Neuronal stem cell (in vitro differentiated cells): ENCODE results near the gene SH3PXD2A.

Experiments
- DNase-seq: peaks from one replicate; pipeline ENCODE4 v3.0.0-alpha.2; 2013; ENCODE audit warnings: low spot score
- H2AFZ ChIP-seq: one replicate; pipeline ENCODE4 v1.6.1; 2013; ENCODE audit warnings: mild to moderate bottlenecking, low read length, inconsistent platforms
- H2AK5ac ChIP-seq: 2 replicates; pipeline ENCODE4 v1.6.1; 2013; ENCODE audit warnings: low read depth, mild to moderate bottlenecking, inconsistent platforms, low read length, moderate library complexity, mixed read lengths
- H2BK120ac ChIP-seq: 2 replicates; pipeline ENCODE4 v1.6.1; 2013; ENCODE audit warnings: low read depth, mild to moderate bottlenecking, inconsistent platforms, low read length, moderate library complexity, mixed read lengths
- H2BK12ac ChIP-seq: one replicate; pipeline ENCODE4 v1.6.1; 2013; ENCODE audit warnings: low read length, inconsistent platforms
- H2BK15ac ChIP-seq: 2 replicates; pipeline ENCODE4 v1.6.1; 2013; ENCODE audit warnings: mild to moderate bottlenecking, low read length, inconsistent platforms, mixed read lengths
- H2BK5ac ChIP-seq: one replicate; pipeline ENCODE4 v1.6.1; 2013; ENCODE audit warnings: inconsistent platforms, mild to moderate bottlenecking, low read length, moderate library complexity
- H3K14ac ChIP-seq: one replicate; pipeline ENCODE4 v1.6.1; 2013; ENCODE audit warnings: low read length, inconsistent platforms
- H3K18ac ChIP-seq: 2 replicates; pipeline ENCODE4 v1.6.1; 2013; ENCODE audit warnings: low read length, inconsistent platforms
- H3K23ac ChIP-seq: 2 replicates; pipeline ENCODE4 v1.6.1; 2013; ENCODE audit warnings: low read depth, mild to moderate bottlenecking, mixed read lengths, low read length, inconsistent platforms; ENCODE audit not compliant: poor library complexity
- H3K27ac ChIP-seq: replicated peaks from 3 replicates; pipeline ENCODE4 v1.5.1; 2013; ENCODE audit warnings: low read length, inconsistent platforms
- H3K27me3 ChIP-seq, 3 experiments: 2 replicates each; pipeline ENCODE4 v1.6.1; 2013; ENCODE audit warnings: low read length in 3 of 3, mild to moderate bottlenecking in 2 of 3, inconsistent platforms in 1 of 3, low read depth in 1 of 3, mixed read lengths in 1 of 3, moderate library complexity in 1 of 3; ENCODE audit not compliant: control insufficient read depth in 3 of 3, insufficient read depth in 3 of 3
- H3K36me3 ChIP-seq, 2 donors: replicated peaks in 1 of 2; 2 replicates each; pipeline ENCODE4 v1.6.1; 2013; ENCODE audit warnings: low read length in 2 of 2; ENCODE audit not compliant: control insufficient read depth in 2 of 2, insufficient read depth in 2 of 2
- H3K4ac ChIP-seq: 2 replicates; pipeline ENCODE4 v1.6.1; 2013; ENCODE audit warnings: inconsistent platforms, mild to moderate bottlenecking, low read length, moderate library complexity
- H3K4me1 ChIP-seq, 2 donors: 1 replicate in 1 of 2; 2 replicates in 1 of 2; pipeline ENCODE4 v1.6.1; 2013; ENCODE audit warnings: low read length in 2 of 2, low read depth in 1 of 2; ENCODE audit not compliant: control insufficient read depth in 2 of 2, insufficient read depth in 1 of 2
- H3K4me2 ChIP-seq: one replicate; pipeline ENCODE4 v1.6.1; 2013; ENCODE audit warnings: mild to moderate bottlenecking, low read length, inconsistent platforms; ENCODE audit not compliant: insufficient read depth, poor library complexity, severe bottlenecking
- H3K4me3 ChIP-seq, 2 donors: 2 replicates each; pipeline ENCODE4 v1.5.1; 2013; ENCODE audit warnings: low read length in 2 of 2, mild to moderate bottlenecking in 2 of 2, inconsistent platforms in 1 of 2, moderate library complexity in 1 of 2
- H3K79me1 ChIP-seq: one replicate; pipeline ENCODE4 v1.6.1; 2013; ENCODE audit warnings: low read depth, mild to moderate bottlenecking, inconsistent platforms, low read length, moderate library complexity
- H3K9ac ChIP-seq: one replicate; pipeline ENCODE4 v1.6.1; 2013; ENCODE audit warnings: mild to moderate bottlenecking, low read depth, low read length, inconsistent platforms; ENCODE audit not compliant: poor library complexity
- H3K9me3 ChIP-seq, 2 donors: replicated peaks in 1 of 2; 2 replicates each; pipeline versions ENCODE3 to v1.6.1; 2013; ENCODE audit warnings: low read length in 2 of 2, mild to moderate bottlenecking in 2 of 2, inconsistent platforms in 1 of 2, low read depth in 1 of 2, mixed read lengths in 1 of 2, moderate library complexity in 1 of 2; ENCODE audit not compliant: control insufficient read depth in 2 of 2, insufficient read depth in 1 of 2
- H4K8ac ChIP-seq: one replicate; pipeline ENCODE4 v1.6.1; 2013; ENCODE audit warnings: low read depth, mild to moderate bottlenecking, inconsistent platforms, low read length, moderate library complexity
- H4K91ac ChIP-seq: one replicate; pipeline ENCODE4 v1.6.1; 2013; ENCODE audit warnings: low read length, low read depth, mild to moderate bottlenecking, inconsistent platforms; ENCODE audit not compliant: poor library complexity
- WGBS, 2 donors: extraction: QIAGEN DNeasy Blood & Tissue Kit; methylation state at CpG; one replicate each; pipeline ENCODE4 v1.1.7; 2013; ENCODE audit warnings: missing lambda C conversion rate in 2 of 2, mixed read lengths in 1 of 2; ENCODE audit not compliant: insufficient read length in 2 of 2, insufficient replicate concordance in 1 of 2; ENCODE audit errors: extremely low coverage in 2 of 2; 5-methylcytosine and 5-hydroxymethylcytosine counted together

Gene SH3PXD2A

GRCh38 chr10:103736763-103737162 lies 118.6 kb downstream of the SH3PXD2A start:
- Histone ChIP-seq H3K79me1 (no peaks in the 10 kb centered on the region), H2BK120ac (no peak overlapping the region), H2BK15ac (no peak overlapping the region), H2BK12ac (no peak overlapping the region), H4K91ac (no peak overlapping the region), H2AK5ac (no peak overlapping the region), H3K14ac (no peak overlapping the region), H2BK5ac (no peak overlapping the region), H4K8ac (no peak overlapping the region), H3K4ac (no peak overlapping the region), H3K9ac (no peak overlapping the region), H3K27ac (no peak overlapping the region), H3K4me1 (peaks cover 8 to 25% of the 10 kb centered on the region in 2 donors), H3K27me3 (no peaks in the 10 kb centered on the region), H3K9me3 (no peaks in the 10 kb centered on the region), H3K36me3 (peaks cover 0 to 3% of the 10 kb centered on the region in 2 donors), H3K18ac (no peak overlapping the region), H3K4me2 (no peak overlapping the region), H3K23ac (no peak overlapping the region), H2AFZ (no peak overlapping the region), H3K4me3 (no peak overlapping the region)
- DNase-seq: peak; percentile 38
- WGBS, 2 donors: no CpG with 5 or more reads among the region's 3 CpGs

DNA sequence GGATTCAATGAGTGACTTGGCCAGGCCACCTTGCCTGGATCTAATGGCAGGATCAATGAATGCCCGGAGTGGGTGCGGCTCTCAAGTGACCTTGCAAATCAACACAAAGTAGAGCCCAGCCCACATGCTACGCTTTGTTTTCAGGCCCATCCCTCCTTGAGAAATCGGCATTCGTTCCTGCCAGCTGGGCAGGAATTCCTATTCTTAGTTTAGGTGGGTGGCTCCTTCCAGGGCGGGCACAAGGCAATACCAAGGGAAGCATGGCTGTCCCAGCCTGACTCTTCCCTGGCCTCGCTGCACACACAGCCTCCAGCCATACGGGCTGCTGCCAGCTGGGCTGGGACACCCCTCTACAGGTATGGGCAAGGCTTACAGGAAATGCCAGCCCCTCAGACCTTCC lies 119.3 kb downstream of the SH3PXD2A start:
- no peak overlapping the region for H3K4me3 ChIP-seq
- H3K23ac ChIP-seq: no peak overlapping the region
- no peak overlapping the region for H3K27ac ChIP-seq
- H3K14ac ChIP-seq: no peak overlapping the region
- no peak overlapping the region for H2BK15ac ChIP-seq
- H3K18ac ChIP-seq: no peak overlapping the region
- H4K8ac ChIP-seq: no peak overlapping the region
- no peak overlapping the region for H2AFZ ChIP-seq
- peaks cover 0 to 3% of the 10 kb centered on the region in 2 donors for H3K36me3 ChIP-seq
- H3K9ac ChIP-seq: no peak overlapping the region
- no CpG with 5 or more reads among the region's 8 CpGs for WGBS, 2 donors
- H2AK5ac ChIP-seq: no peak overlapping the region
- H2BK120ac ChIP-seq: peak overlapping the region; percentile 21
- no peak overlapping the region for H4K91ac ChIP-seq
- no peak overlapping the region for H2BK12ac ChIP-seq
- no peak overlapping the region for H2BK5ac ChIP-seq
- no peaks in the 10 kb centered on the region for H3K79me1 ChIP-seq
- no peak overlapping the region for H3K4me2 ChIP-seq
- peaks cover 8 to 25% of the 10 kb centered on the region in 2 donors for H3K4me1 ChIP-seq
- no peak overlapping the region for H3K4ac ChIP-seq
- no peak for DNase-seq
- H3K9me3 ChIP-seq: no peaks in the 10 kb centered on the region
- no peaks in the 10 kb centered on the region for H3K27me3 ChIP-seq

- Histone ChIP-seq H4K91ac (no peak overlapping the region), H2BK15ac (no peak overlapping the region), H2AFZ (no peak overlapping the region), H3K27me3 (no peaks in the 10 kb centered on the region), H3K23ac (peak overlapping the region; percentile 2), H3K4me1 (peaks cover 8 to 22% of the 10 kb centered on the region in 2 donors), H3K79me1 (no peaks in the 10 kb centered on the region), H3K4ac (no peak overlapping the region), H3K18ac (no peak overlapping the region), H4K8ac (no peak overlapping the region), H2BK120ac (no peak overlapping the region), H3K27ac (no peak overlapping the region), H2BK12ac (no peak overlapping the region), H3K4me3 (no peak overlapping the region), H3K9me3 (no peaks in the 10 kb centered on the region), H3K14ac (no peak overlapping the region), H3K4me2 (no peak overlapping the region), H2AK5ac (no peak overlapping the region), H2BK5ac (no peak overlapping the region), H3K36me3 (peaks cover 0 to 3% of the 10 kb centered on the region in 2 donors), H3K9ac (no peak overlapping the region)
- no peak for DNase-seq
- WGBS, 2 donors: no CpG with 5 or more reads among the region's 4 CpGs
These were observed 120.6 kb downstream of the SH3PXD2A start for GRCh38 chr10:103734731-103735130.

GRCh38 chr10:103733045-103733419 lies 122.3 kb downstream of the SH3PXD2A start:
- no peak overlapping the region for H2AK5ac ChIP-seq
- peaks cover 0 to 6% of the 10 kb centered on the region in 2 donors for H3K36me3 ChIP-seq
- H2BK5ac ChIP-seq: no peak overlapping the region
- H2BK15ac ChIP-seq: no peak overlapping the region
- no peak overlapping the region for H2BK12ac ChIP-seq
- no peak overlapping the region for H2BK120ac ChIP-seq
- H4K91ac ChIP-seq: no peak overlapping the region
- H3K4me1 ChIP-seq: peaks cover 3 to 16% of the 10 kb centered on the region in 2 donors
- no peaks in the 10 kb centered on the region for H3K9me3 ChIP-seq
- H3K14ac ChIP-seq: no peak overlapping the region
- no peak overlapping the region for H3K9ac ChIP-seq
- H3K23ac ChIP-seq: no peak overlapping the region
- H3K4me2 ChIP-seq: no peak overlapping the region
- H3K18ac ChIP-seq: no peak overlapping the region
- no peaks in the 10 kb centered on the region for H3K27me3 ChIP-seq
- no peaks in the 10 kb centered on the region for H3K79me1 ChIP-seq
- no peak overlapping the region for H3K4ac ChIP-seq
- H2AFZ ChIP-seq: no peak overlapping the region
- no peak overlapping the region for H3K4me3 ChIP-seq
- H3K27ac ChIP-seq: no peak overlapping the region
- H4K8ac ChIP-seq: no peak overlapping the region
- no CpG with 5 or more reads among the region's 6 CpGs for WGBS, 2 donors
- no peak for DNase-seq
